ENCODE data around the gene CTH.

The CTH gene

DNA sequence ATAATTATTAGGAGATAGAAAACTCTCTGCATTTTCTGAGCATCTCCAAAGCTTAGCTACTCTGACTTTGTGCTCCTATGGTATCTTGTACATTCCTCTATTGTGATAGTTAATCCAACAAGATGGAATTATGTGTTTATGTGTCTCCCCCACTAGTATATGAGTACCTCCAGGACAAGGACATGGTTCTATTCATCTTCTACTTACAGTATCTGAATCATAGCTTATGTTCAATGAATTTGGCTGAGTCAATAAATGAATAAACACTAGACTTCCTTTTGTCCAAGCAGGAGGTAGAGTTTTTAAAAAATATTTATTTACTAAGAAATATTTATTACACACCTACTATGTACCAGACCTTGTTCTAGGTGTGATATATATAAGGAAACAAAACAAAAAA, 18.4 kb upstream of the CTH start:
- FAIRE-seq = no peak
- TF ChIP-seq, protein P1, sequence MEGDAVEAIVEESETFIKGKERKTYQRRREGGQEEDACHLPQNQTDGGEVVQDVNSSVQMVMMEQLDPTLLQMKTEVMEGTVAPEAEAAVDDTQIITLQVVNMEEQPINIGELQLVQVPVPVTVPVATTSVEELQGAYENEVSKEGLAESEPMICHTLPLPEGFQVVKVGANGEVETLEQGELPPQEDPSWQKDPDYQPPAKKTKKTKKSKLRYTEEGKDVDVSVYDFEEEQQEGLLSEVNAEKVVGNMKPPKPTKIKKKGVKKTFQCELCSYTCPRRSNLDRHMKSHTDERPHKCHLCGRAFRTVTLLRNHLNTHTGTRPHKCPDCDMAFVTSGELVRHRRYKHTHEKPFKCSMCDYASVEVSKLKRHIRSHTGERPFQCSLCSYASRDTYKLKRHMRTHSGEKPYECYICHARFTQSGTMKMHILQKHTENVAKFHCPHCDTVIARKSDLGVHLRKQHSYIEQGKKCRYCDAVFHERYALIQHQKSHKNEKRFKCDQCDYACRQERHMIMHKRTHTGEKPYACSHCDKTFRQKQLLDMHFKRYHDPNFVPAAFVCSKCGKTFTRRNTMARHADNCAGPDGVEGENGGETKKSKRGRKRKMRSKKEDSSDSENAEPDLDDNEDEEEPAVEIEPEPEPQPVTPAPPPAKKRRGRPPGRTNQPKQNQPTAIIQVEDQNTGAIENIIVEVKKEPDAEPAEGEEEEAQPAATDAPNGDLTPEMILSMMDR (IDR thresholded peaks at IDR 0.05; ENCODE audit: insufficient read depth, missing control alignments) = no peak
- DNase-seq (ENCODE audit: insufficient read length, low spot score) = no peak

GRCh38 chr1:70396607-70397006, 14.5 kb upstream of the CTH start:
- FAIRE-seq = no peak
- TF ChIP-seq, protein P1 (IDR thresholded peaks at IDR 0.05; ENCODE audit: insufficient read depth, missing control alignments) = no peak

GRCh38 chr1:70397013-70397412, 14.1 kb upstream of the CTH start:
- DNase-seq (ENCODE audit: insufficient read length, low spot score) (no peak), FAIRE-seq (no peak)
- TF ChIP-seq, protein P1 (IDR thresholded peaks at IDR 0.05; ENCODE audit: insufficient read depth, missing control alignments) = no peak

More at GRCh38 chr1:70396607-70397006, 14.5 kb upstream of the CTH start:
- no peak for DNase-seq (ENCODE audit: insufficient read length, low spot score)

DNA sequence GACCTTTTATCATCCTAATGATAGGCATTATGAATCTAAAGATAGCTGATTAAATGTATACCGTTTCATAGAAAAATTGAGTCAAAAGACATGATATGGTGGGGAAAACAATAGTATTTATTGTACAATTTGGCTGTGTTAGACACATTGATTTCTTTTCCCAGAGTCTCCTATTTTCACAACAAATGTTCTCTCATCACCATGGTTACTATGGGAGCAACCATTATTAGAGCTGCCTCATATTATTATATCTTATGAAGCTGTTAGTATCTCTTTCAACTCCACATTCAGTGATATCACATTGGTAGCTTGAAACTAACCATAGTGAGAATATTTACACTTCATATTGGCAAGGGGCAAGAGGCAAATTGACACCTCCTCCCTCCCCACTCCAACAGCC, 10.7 kb upstream of the CTH start:
- no peak for FAIRE-seq
- TF ChIP-seq, protein P1 (IDR thresholded peaks at IDR 0.05; ENCODE audit: insufficient read depth, missing control alignments) = no peak
- no peak for DNase-seq (ENCODE audit: insufficient read length, low spot score)

- DNase-seq (ENCODE audit: insufficient read length, low spot score) (no peak), FAIRE-seq (no peak)
- TF ChIP-seq, protein P1 (IDR thresholded peaks at IDR 0.05; ENCODE audit: insufficient read depth, missing control alignments) = no peak
Measured at GRCh38 chr1:70401974-70402373, 9.1 kb upstream of the CTH start.

DNA sequence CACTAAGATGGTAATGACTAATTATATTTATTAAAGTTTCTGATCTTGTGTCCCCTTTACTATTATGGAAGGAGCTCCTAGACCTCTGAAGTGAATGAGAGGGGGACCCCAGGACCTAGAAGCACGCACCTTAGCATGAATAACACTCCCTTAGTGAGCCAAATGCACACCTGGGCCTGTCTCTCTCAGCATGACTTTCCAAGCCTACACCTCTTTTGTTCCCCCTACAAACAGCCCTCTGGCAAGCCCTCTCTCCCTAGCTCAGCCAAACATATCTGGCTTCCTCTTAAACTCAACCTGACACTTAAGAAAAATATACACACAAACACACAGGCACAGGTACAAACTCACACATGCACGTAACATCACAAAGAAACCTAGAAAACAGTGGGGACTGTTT, 7.3 kb upstream of the CTH start:
- FAIRE-seq (no peak), DNase-seq (ENCODE audit: insufficient read length, low spot score) (no peak)
- TF ChIP-seq, protein P1 (IDR thresholded peaks at IDR 0.05; ENCODE audit: insufficient read depth, missing control alignments) = no peak

DNA sequence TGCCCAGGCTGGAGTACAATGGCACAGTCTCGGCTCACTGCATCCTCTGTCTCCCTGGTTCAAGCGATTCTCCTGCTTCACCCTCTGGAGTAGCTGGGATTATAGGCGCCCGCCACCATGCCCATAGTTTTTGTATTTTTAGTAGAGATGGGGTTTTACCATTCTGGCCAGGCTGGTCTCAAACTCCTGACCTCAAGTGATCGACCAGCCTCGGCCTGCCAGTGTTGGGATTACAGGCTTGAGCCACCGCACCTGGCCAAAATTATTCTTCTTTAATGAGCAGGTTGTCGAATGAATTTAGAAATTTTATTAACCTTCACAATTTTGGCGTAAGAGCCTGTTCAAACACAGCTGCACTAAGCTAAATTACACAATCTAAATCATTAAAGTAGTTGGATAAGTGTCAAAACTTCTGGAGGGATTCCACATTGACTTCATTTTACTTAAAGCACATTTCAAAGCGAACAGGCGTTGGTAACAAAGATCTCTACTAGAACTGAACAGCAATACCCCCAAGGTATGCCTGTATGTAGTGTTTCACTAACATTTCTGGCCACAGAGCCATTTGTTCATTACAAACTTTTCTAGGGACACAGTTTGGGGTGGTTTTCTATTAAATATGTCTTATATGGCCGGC, 5.2 kb upstream of the CTH start:
- TF ChIP-seq, protein P1 (IDR thresholded peaks at IDR 0.05; ENCODE audit: insufficient read depth, missing control alignments) = no peak
- DNase-seq (ENCODE audit: insufficient read length, low spot score) (no peak), FAIRE-seq (no peak)
